HUES64 (cell line): Measurements from ENCODE around the gene MX2.

ENCODE experiments used
- H3K27ac ChIP-seq: 2 replicates; pipeline ENCODE4 v1.7.0; 2013; ENCODE audit warnings: low read depth, low read length, inconsistent platforms
- H3K27me3 ChIP-seq: 2 replicates; pipeline ENCODE4 v1.6.1; 2013; ENCODE audit warnings: mild to moderate bottlenecking, low read length; ENCODE audit not compliant: insufficient read depth
- H3K36me3 ChIP-seq: 2 replicates; pipeline ENCODE4 v1.6.1; 2013; ENCODE audit warnings: mild to moderate bottlenecking, low read length; ENCODE audit not compliant: insufficient read depth
- H3K4me1 ChIP-seq: 2 replicates; pipeline ENCODE4 v1.6.1; 2013; ENCODE audit warnings: mild to moderate bottlenecking, low read length, moderate library complexity; ENCODE audit not compliant: insufficient read depth
- H3K4me3 ChIP-seq: 2 replicates; pipeline ENCODE4 v1.5.1; 2013; ENCODE audit warnings: mild to moderate bottlenecking, low read length, moderate library complexity
- H3K9ac ChIP-seq: 2 replicates; pipeline ENCODE4 v1.6.1; 2013; ENCODE audit warnings: mild to moderate bottlenecking, low read depth, low read length
- H3K9me3 ChIP-seq: 2 replicates; pipeline ENCODE4 v1.6.1; 2013; ENCODE audit warnings: low read depth, low read length; ENCODE audit not compliant: insufficient read depth
- WGBS: fragments of 150-250, 120-280 bp; methylation state at CpG from one replicate; pipeline ENCODE4 v1.1.7; 2013; ENCODE audit warnings: missing lambda C conversion rate; 5-methylcytosine and 5-hydroxymethylcytosine counted together

MX2 gene

GRCh38 chr21:41344146-41344545, 17.7 kb upstream of the MX2 start:
- H3K4me1 ChIP-seq, result no peaks in the 10 kb centered on the region
- H3K36me3 ChIP-seq, result no peaks in the 10 kb centered on the region
- H3K4me3 ChIP-seq, result no peak overlapping the region
- H3K27ac ChIP-seq, result no peak overlapping the region
- 94% methylated on average over 9 of the region's 9 CpGs for WGBS
- H3K27me3 ChIP-seq, result no peaks in the 10 kb centered on the region
- peaks cover 9% of the 10 kb centered on the region; the same call in 1 of the 2 replicates for H3K9me3 ChIP-seq
- H3K9ac ChIP-seq, result no peak overlapping the region

DNA sequence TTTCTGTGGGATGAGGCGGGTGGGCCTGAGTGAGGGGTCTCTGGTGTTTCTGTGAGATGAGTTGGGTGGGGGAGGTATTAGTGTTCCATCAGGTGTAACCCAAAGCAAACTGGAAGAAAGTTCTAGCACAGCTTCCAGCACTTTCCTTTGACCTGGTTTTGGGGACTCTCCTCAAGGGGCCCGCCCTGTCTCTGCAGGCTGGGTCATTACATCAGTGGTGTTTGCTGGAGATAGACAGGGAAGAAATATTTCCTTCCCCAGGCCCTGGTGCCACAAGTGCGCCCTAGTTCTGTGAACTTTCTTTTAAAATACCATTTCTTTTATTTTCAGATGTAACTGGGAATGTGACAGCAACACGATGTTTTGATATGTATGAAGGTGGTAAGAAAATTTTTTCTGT, 16.5 kb upstream of the MX2 start:
- Histone ChIP-seq H3K4me3 (no peak overlapping the region), H3K27ac (no peak overlapping the region), H3K27me3 (no peaks in the 10 kb centered on the region), H3K9ac (no peak overlapping the region), H3K9me3 (peaks cover 9% of the 10 kb centered on the region; the same call in 1 of the 2 replicates), H3K4me1 (no peaks in the 10 kb centered on the region), H3K36me3 (no peaks in the 10 kb centered on the region)
- 100% methylated on average over 2 of the region's 4 CpGs for WGBS

GRCh38 chr21:41345934-41346685, 15.7 kb upstream of the MX2 start:
- Histone ChIP-seq H3K27me3 (no peaks in the 10 kb centered on the region), H3K9me3 (peaks cover 9% of the 10 kb centered on the region; the same call in 1 of the 2 replicates), H3K36me3 (no peaks in the 10 kb centered on the region), H3K9ac (no peak overlapping the region), H3K27ac (no peak overlapping the region), H3K4me3 (no peak overlapping the region), H3K4me1 (no peaks in the 10 kb centered on the region)
- 95% methylated on average over 13 of the region's 13 CpGs for WGBS

GRCh38 chr21:41346758-41347157, 15.1 kb upstream of the MX2 start:
- Histone ChIP-seq H3K27me3 (no peaks in the 10 kb centered on the region), H3K9ac (no peak overlapping the region), H3K27ac (no peak overlapping the region), H3K4me1 (no peaks in the 10 kb centered on the region), H3K36me3 (no peaks in the 10 kb centered on the region), H3K9me3 (peaks cover 7% of the 10 kb centered on the region; the same call in 1 of the 2 replicates), H3K4me3 (no peak overlapping the region)
- 95% methylated on average over 8 of the region's 8 CpGs for WGBS

DNA sequence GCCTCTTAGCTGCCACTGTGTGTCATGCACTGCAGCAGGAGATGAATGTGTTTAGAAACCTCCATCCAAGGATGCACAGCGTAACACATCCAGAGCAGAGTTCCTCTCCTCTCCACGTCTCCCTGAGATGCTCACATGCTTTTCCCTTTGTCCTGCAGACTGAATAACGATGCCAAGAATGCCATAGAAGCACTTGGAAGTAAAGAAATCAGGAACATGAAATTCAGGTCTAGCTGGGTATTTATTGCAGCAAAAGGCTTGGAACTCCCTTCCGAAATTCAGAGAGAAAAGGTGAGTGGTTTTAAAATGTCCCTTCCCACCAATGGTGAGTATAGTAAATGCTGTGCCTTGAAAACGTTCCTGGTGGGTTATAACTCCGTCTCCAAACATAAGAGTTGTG, 13.4 kb upstream of the MX2 start:
- Histone ChIP-seq H3K4me3 (no peak overlapping the region), H3K36me3 (no peaks in the 10 kb centered on the region), H3K9ac (no peak overlapping the region), H3K9me3 (no peaks in the 10 kb centered on the region), H3K27ac (no peak overlapping the region), H3K4me1 (no peaks in the 10 kb centered on the region), H3K27me3 (no peaks in the 10 kb centered on the region)
- 89% methylated on average over 6 of the region's 6 CpGs for WGBS

DNA sequence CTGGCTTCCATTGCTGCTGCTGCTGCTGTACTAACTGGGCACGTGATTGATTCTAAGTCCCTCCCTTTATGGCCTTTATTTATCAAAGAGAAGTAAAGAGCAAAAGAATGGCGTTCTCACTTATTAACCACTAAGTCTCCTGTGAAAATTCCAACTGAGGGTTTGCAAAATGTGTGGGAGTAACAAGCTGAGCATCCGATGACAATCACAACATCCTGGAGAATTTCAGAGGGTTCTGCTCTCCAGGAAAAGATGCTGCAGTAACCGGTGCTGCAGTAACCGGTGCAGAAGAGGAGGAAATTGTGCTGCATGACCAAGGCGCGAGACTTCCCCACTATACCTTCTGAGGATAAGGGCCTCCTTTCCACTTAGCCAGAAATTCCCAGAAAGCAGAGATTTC, 12.7 kb upstream of the MX2 start:
- H3K9ac ChIP-seq, result no peak overlapping the region
- no peak overlapping the region for H3K27ac ChIP-seq
- H3K9me3 ChIP-seq, result no peaks in the 10 kb centered on the region
- H3K27me3 ChIP-seq, result no peaks in the 10 kb centered on the region
- H3K4me3 ChIP-seq, result no peak overlapping the region
- no peaks in the 10 kb centered on the region for H3K4me1 ChIP-seq
- 95% methylated on average over 7 of the region's 7 CpGs for WGBS
- no peaks in the 10 kb centered on the region for H3K36me3 ChIP-seq

DNA sequence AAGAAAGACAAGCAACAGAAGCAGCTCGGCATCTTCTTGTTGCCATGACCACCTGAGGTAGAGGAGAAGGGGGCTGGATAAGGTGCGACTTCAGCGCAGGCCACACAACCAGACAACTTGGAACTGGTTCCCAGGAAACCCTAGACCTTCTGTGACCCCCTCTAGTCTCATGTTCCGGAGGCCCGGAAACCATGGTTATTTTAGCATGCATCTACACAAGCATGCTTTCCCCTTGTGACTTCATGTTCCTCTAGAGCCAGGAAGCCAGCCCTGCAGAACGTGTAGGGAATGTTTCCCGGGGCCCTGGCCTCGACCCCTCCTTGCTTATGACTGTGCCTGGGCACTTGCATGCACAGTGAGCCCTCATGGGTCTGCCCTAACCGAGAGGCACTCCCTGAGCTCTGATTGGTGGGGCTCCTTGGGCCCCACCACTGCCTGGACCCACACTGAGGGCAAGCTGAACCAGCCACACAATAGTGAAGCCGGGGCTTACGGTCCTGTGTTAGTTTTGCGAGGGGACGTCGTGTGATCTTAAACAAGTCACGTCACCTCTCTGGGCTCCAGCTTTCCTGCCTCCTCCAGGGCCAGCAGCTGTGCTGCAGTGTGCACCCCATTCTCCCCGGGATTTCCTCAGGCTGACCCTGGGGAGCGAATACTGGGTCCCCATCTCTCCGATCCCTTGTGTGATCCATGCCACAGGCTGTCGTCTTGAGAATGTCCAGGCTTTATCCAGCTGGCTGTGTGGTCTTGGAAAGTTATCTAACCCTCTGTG, 12.0 kb upstream of the MX2 start:
- H3K9ac ChIP-seq, result no peak overlapping the region
- 92% methylated on average over 19 of the region's 19 CpGs for WGBS
- no peak overlapping the region for H3K27ac ChIP-seq
- no peaks in the 10 kb centered on the region for H3K36me3 ChIP-seq
- no peaks in the 10 kb centered on the region for H3K4me1 ChIP-seq
- no peaks in the 10 kb centered on the region for H3K27me3 ChIP-seq
- H3K9me3 ChIP-seq, result no peaks in the 10 kb centered on the region
- H3K4me3 ChIP-seq, result no peak overlapping the region

DNA sequence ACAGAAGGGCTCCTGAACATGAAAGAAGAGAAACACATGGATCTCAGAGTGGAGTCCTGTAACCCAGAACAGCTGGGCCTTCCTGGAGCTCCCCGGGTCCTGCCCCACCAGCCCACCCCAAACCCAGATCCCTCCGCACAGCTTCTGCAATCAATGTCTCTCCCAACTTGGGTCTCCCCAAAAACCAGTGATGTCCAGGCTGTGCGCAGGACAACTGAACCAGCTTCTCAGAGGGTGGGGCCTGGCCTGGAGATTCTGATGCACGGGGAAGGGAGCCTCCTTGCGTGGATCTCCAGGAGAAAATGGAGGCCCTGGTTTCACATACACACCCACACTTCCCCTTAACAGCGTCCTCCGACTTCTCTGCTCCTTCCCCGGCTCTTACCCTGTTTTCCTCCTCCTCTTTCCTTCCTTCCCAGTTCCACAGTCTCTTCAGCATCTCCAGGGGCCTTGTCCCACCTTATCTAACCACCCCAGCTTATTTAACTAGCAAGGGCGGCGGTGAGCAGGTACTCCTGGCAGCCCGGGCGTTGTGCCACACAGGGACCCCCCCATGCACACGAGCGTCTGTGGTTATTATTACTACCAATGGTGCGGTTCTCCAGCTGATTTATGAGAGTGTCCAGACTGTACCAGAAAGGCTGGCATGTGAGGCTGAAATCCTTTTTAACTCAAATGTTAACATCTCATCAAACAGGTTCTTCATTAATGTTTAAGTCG, 11.2 kb upstream of the MX2 start:
- Histone ChIP-seq H3K9ac (no peak overlapping the region), H3K4me3 (no peak overlapping the region), H3K9me3 (no peaks in the 10 kb centered on the region), H3K27ac (no peak overlapping the region), H3K27me3 (no peaks in the 10 kb centered on the region), H3K4me1 (no peaks in the 10 kb centered on the region), H3K36me3 (no peaks in the 10 kb centered on the region)
- 96% methylated on average over 16 of the region's 16 CpGs for WGBS

DNA sequence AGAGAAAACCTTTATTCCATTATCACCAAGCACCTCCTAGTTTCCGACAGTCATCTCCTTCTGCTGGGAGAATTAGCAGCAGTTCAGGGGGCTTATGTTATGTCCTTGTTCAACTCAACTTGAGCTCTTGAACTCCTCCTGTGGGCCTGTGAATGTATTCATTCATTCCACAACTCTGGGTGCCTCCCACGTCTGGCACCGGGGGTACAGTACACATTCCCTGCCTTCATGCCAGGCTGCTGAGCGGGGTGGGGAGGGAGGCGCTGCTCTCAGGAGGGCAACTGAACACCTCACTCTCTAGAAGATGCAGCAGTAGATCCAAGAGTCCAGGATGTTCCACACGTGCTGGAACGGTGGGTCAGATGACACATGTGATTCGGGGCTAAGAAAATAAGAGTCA, 4.3 kb upstream of the MX2 start:
- Histone ChIP-seq H3K9ac (no peak overlapping the region), H3K36me3 (no peaks in the 10 kb centered on the region)
- WGBS, result 84% methylated on average over 8 of the region's 8 CpGs

GRCh38 chr21:41358193-41359166, 3.3 kb upstream of the MX2 start:
- Histone ChIP-seq H3K9ac (no peak overlapping the region), H3K36me3 (no peaks in the 10 kb centered on the region), H3K4me3 (no peak overlapping the region), H3K27ac (no peak overlapping the region), H3K27me3 (no peaks in the 10 kb centered on the region), H3K4me1 (no peaks in the 10 kb centered on the region), H3K9me3 (no peaks in the 10 kb centered on the region)
- WGBS, result 94% methylated on average over 9 of the region's 9 CpGs

More for the DNA sequence above, 4.3 kb upstream of the MX2 start:
- H3K27me3 ChIP-seq, result no peaks in the 10 kb centered on the region
- H3K4me1 ChIP-seq, result no peaks in the 10 kb centered on the region
- no peak overlapping the region for H3K4me3 ChIP-seq
- H3K27ac ChIP-seq, result no peak overlapping the region
- no peaks in the 10 kb centered on the region for H3K9me3 ChIP-seq
